GM21786 (cell line): ENCODE results near the gene CAP2.
"Not testable (repeated sequence)": the region's sequence is repeated elsewhere in the genome, so short reads cannot be mapped to it uniquely, and the experiment has no call there.

Experiments used
- ATAC-seq: cut with Tn5 transposase; IDR thresholded peaks from one replicate; pipeline ENCODE4 v1.9.1; 2021; ENCODE audit not compliant: unreplicated experiment

The CAP2 gene

DNA sequence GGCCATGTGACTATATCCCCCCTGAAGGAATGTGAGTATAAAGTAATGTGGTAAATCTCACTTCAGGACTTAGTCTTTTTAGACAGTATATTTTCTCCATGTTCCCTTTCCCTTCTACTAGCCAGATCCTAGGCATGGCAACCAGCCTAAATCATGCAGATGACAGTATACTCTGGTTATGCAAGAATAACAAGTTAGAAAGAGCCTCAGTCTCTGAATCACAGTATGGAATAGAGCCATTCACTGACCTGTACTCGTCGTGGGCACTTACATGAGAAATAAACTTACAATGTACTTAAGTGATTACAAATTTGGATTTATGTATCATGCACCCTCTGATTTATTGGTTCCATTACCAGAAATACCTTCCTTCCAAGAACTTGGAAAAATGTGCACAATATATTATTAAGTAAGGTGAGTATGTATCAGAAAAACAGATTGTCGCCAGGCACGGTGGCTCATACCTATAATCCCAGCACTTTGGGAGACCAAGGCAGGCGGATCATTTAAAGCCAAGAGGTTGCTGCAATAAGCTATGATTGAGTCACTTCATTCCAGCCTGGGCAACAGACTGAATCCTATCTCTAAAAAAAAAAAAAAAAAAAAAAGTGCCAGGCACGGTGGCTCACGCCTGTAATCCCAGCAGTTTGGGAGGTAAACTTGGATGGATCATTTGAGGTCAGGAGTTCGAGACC is 181.6 kb downstream of the CAP2 start:
- ATAC-seq, result no peak

DNA sequence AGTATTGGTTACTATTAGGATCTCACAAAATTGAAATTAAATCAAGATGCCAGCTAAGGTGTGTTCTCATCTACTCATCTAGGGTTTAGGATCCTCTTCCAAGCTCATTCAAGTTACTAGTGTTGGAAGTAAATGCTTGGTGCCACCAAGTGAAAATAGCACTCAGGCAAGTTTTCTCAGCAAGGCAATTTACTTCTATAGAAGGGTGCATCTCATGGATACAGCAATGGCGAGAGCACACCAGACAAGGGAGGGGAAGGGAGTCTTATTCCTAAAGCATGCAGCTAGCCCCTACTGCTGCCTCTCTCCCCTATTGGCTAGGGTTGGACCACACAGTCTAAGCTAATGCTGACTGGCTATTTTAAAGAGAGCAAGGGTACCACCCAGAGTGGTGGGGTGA is 183.7 kb downstream of the CAP2 start:
- ATAC-seq, result no peak

DNA sequence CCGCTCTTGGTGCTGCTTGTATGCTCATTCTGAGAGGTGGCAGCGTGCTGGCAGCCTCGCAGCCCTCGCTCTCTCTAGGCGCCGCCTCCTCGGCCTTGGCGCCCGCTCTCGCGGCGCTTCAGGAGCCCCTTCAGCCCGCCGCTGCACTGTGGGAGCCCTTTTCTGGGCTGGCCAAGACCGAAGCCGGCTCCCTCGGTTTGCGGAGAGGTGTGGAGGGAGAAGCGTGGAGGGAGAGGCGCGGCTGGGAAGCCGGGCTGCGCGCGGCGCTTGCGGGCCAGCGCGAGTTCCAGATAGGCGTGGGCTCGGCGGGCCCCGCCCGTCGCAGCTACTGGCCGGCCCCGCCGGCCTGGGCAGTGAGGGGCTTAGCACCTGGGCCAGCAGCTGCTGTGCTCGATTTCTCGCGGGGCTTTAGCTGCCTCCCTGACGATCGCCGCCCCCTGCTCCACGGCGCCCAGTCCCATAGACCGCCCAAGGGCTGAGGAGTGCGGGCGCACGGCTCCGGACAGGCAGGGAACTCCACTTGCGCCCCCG is 187.2 kb downstream of the CAP2 start:
- ATAC-seq, result no peak

DNA sequence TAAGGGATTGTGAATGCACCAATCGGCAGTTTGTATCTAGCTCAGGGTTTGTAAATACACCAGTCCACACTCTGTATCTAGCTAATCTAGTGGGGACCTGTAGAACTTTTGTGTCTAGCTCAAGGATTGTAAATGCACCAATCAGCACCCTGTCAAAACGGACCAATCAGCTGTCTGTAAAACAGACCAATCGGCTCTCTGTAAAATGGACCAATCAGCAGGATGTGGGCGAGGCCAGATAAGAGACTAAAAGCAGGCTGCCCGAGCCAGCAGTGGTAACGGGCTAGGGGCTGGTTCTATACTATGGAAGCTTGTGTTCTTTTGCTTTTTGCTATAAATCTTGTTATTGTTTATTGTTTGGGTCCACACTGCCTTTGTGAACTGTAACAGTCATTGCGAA is 187.9 kb downstream of the CAP2 start:
- ATAC-seq, result not testable (repeated sequence)

DNA sequence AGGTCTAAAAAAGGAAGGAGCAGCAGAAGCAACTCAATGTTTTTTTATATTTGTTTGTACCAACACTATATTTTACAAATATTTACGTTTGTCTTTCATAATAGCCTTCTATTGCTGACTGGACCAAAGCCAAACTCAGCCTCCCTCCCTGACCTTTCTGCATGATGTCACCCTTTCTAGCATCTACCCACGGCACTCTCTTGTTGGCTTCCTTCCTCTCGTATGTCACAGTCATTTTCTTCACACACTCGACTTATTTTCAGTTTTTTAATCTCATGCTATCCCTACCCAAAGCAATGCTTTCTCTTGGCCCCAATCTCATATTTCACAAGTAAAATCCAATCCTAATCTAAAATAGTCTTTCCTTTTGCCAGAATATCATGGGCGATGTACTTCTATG is 190.4 kb downstream of the CAP2 start:
- ATAC-seq, result peak; percentile 3

DNA sequence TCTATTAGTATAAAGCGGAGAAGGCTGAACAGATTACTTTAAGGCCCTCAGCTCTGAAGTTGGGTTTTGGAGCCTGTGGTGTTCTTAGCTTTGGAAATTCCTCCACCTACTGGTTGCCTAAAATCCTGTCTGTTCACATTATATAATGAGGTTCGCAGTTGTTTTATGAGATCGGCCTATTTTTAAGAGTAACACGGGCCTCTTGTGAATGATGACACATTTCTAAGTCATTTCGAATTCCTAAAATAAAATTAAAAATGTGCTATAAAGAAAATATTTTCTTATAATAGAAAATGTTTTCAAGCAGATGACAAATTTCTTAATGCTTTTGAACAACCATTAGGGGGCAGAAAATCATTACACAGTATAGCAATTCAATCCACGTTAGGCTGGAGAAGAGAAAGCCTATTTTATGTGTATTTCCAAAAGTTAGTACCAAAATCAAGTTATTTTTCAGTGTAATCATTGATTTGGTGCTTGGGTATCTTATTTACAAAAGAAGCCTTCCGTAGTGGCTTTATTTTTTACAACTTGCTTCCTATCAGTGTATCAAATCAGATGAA is 190.9 kb downstream of the CAP2 start:
- ATAC-seq, result peak; percentile 59

DNA sequence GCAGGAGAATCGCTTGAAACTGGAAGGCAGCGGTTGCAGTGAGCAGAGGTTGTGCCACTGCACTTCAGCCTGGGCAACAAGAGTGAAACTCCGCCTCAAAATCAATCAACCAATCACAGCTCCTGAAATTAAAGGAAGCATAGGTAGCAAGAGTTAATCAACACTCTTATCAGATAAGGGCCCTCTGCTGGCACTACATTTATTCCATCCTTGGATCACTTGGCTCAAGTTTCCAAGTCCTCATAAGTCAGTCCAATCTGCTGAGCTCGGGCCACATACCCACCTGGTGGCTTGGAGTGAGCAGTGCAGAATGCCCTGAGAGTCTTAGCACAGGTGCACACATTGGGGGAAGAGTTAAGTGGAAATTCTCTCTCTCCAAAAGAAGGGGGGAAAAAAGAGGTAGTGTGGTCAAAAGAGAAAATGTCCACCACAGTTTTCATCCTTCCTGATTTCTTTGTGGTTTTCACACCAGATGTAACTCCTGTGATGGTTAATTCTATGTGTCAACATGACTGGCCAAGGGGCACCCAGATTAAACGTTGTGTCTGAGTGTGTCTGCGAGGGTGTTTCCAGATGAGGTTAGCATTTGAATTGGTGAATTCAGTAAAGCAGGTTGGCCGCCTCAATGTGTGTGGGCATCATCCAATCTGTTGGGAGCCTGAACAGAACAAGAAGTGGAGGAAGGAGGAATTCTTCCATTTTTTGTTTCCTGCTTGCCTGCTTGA is 192.5 kb downstream of the CAP2 start:
- ATAC-seq, result no peak

DNA sequence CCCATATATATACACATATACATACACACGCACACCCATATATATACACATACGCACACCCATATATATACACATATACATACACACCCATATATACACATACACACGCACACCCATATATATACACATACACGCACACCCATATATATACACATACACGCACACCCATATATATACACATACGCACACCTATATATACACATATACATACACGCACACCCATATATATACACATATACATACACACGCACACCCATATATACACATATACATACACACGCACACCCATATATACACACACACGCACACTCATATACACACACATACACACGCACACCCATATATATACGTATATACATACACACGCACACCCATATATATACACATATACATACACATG is 193.2 kb downstream of the CAP2 start:
- not testable (repeated sequence) for ATAC-seq

DNA sequence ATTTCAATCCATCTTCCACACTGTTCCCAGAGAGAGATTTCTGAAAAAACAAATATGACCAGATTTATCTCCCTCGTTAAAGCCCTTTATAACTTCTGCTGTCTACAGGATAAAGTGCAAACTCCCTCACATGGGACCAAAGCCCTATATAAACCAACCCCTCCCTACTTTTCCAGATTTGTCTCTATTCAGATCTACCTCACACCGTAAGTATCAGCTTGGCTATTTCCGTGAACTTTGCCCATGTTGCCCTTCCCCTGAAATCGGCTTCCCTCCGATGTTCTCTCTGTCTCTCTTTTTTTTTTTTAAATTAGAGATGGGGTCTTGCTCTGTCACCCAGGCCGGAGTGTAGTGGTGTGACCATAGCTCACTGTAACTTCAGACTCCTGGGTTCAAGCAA is 194.6 kb downstream of the CAP2 start:
- ATAC-seq, result no peak

DNA sequence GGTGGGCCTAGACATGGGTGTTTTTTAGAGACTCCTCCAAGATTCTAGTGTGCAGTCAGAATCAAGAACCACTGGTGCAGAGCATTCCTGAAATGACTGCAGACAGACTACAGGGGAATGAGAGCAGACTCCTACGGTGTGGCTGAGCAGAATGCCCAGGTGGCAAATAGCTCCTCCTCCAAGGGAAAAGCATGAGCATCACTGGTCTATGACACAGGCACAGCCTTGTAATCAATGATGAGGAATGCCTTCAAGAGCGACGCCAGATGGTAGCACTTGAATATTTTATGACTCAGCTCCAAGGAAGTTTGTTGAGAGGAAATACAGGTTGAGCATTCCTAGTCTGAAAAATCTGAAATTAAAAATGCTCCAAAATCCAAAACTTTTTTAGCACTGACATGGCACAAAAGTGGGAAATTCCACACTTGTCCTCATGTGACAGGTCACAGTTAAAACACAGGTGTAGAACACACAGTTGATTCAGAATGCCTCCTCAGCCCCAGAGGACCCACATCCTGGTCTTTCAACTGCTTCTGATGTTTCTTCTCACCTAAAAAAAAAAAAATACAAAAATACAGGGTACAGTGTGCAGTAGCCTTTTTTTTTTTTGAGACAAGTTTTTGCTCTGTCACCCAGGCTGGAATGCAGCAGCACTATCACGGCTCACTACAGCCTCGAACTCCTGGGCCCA is 196.2 kb downstream of the CAP2 start:
- peak; percentile 42 for ATAC-seq

DNA sequence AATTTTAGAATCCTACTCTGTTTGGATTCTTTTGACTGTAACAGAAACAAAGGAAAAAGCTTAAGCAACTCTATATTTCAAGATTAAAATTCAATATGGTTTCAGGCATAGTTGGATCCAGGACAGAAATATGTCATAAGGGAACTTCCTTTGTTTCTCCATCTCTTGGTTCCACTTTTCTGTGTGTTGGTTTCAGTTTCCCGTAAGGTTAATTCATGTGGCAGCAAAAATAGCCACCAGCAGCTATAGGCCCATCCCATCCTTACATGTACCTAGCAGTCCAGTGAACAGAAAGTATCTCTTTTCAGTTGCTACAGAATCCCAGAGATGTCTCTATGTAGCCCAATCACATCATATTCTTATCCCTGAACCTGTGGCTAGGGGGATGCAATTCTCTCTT is 197.9 kb downstream of the CAP2 start:
- ATAC-seq, result no peak

DNA sequence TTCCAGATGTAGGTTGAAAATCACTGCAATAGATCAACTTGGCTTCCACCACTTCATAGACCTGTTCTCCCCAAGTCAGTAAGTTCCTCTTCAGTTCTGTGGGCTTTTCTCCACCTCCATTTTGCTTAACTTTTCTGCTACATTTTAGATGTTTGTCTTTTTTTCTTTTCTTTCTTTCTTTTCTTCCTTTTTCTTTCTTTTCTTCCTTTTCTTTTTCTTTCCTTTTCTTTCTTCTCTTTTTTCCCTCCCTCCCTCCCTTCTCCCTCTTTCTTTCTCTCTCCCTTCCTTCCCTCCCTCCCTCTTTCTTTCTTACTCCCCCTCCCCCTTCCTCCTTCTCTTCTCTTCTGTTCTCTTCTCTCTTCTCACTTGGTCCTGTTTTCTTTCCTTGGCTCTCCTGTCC is 199.9 kb downstream of the CAP2 start:
- no peak for ATAC-seq

DNA sequence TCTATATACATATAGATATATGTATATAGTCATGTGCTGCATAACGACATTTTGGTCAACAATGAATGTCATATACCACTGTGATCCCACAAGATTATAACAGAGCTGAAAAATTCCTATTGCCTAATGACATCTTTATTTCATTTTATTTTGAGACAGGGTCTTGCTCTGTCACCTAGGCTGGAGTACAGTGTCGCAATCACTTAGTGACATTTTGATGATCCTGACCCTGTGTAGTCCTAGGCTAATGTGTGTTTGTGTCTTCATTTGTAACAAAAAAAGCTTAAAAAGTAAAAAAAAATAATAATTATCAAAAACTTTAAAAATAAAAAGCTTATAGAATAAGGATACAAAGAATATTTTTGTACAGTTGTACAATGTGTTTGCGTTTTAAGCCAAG is 202.7 kb downstream of the CAP2 start:
- ATAC-seq, result no peak

DNA sequence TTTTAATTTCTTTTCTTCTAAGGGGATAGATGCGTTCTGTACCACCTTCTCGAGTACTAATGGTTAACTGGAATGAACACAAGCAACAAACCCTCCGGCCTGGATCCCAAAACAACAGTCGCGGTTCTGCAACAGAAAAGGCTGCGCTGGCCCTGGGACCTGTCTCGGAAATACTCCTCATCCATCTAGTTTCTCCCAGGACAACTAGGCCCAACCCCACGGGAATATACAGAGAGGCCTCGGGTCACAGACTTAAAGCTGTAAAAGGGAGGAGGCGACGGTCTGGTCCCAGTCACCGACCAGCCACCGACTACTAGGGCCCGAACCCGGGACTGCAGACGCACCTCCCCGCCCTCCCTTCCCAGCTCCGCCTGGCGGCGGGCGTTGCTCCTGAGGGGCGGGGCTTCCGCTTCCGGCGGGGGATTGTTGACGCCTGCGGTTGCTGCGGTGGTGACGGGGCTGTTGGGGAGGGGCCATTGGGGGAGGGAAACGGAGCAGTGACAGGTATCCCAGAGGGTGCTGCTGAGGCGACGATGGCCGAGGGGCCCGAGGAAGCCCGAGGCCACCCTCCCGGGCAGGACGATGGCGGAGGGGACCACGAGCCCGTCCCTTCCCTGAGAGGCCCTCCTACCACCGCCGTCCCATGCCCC is 206.6 kb downstream of the CAP2 start, which contains the start of gene FAM8A1:
FAM8A1 (plus strand) TSS at position 426 of the 650 bp plus-strand sequence; CDS start at position 534, 108 bp downstream.
- peak; percentile 88 for ATAC-seq

DNA sequence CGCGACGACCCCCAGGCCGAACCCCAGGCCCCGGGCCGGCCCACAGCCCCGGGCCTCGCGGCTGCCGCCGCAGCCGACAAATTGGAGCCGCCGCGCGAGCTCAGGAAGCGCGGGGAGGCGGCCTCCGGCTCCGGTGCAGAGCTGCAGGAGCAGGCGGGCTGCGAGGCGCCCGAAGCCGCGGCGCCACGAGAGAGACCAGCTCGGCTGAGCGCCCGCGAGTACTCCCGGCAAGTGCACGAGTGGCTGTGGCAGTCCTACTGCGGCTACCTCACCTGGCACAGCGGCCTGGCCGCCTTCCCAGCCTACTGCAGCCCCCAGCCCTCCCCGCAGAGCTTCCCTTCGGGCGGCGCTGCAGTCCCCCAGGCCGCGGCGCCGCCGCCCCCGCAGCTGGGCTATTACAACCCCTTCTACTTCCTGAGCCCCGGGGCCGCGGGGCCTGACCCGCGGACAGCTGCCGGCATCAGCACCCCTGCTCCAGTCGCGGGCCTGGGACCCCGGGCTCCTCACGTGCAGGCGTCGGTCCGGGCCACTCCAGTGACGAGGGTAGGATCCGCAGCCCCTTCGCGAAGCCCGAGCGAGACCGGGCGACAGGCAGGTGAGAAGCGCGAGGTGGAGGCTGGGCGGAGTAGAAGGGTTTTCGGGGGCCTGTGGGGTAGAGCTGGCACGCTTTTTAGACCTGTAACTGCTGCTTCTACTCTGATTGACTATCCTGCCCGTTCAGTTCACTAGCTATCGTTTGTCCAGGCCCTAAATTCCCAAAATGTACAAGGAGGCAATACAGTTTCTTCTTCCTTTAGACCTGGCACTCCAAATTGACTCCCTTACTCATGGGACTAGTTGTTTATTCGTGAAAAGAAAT is 207.4 kb downstream of the CAP2 start:
- ATAC-seq, result peak; percentile 42

DNA sequence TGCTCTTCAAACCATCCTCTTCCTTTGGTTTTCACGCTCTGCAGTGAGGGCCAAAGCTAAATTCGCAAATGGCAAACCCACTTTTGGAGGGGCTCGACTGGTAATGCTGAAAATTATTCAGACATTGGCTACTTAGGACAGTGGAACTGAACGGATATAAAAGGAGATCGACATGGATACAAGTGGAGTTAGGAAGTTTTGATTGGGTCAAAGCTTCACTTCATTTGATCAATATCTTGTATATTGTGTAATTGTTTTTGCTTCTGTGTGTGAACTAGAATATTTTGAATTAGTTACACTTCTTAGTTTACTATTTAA is 207.9 kb downstream of the CAP2 start:
- no peak for ATAC-seq

DNA sequence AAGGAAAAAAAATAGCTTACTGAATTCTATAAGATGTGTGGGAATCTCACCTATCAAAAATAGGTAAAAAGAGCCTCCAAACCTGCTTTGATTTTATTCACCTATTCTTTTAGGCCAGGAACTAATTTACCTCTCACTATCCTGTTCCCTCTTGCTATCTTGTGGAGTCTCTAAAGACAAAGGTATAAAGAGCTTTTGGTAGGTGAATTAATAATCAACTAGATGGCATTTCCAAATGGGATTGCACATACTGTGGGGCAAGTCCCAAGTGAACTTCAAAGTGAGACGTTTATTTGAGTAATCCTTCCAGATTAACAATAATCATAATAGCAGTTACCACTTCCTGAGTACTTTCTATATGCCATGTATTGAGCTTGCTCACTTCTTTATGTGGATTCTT is 209.5 kb downstream of the CAP2 start:
- no peak for ATAC-seq

DNA sequence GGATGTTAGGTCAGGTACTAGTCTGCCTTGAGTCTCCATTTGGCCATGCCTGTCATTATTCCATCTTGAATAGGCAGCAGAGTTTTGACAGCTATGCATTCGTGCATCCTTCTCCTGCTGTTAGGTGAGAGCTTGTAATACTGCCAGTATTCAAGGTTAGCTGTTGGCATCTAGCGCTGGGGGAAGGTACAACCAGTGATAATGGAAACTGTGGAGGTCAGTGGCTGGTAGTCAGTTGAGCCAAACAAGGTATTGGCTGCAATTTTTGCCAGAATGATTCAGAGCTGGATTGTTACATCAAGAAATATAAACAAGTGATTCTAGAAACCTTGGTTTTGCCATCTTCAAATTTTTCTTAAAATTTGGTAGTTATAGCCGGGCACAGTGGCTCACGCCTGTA is 213.2 kb downstream of the CAP2 start:
- ATAC-seq, result no peak
